Germinal center (tissue), 1 donor: ENCODE results near the gene LCN12.

Source experiments
- DNase-seq: peaks from one replicate; pipeline ENCODE4 v3.0.0; 2012; ENCODE audit warnings: mixed read lengths, low spot score

The LCN12 gene

DNA sequence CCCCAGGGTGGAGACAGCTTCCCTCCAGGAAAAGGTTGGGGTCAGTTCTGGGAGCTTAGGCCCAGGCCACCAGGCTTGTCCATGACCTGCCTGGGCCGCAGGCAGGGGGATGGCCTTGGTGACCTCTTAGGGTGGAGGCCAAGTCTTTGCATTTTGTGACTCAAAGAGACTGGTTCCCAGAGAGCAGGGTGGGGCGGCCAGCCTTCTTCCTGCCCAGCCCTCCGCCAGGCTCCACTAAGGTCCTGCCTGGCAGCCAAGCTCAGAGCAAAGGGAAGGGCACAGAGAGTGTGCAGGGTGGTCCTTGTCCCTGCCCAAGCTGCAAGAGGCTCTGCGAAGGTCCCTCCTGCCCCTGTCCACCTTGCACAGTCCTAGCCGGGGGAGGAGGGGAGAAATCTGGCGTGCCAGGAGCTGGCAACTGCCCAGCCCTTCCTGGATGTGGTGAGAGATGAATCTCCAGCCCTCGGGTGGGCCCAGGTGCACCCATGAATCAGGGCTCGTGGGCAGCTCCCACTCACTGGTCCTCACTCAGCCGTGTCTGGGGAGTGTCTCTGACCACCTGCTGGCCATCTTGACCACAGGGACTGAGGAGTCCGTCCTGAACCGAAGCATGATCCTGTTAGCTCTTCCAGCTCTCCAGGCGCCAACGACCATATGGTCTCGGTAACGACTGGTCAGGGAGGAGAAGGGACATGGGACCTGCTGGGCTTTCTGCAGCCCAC, 22.9 kb downstream of the LCN12 start:
- DNase-seq: no peak

DNA sequence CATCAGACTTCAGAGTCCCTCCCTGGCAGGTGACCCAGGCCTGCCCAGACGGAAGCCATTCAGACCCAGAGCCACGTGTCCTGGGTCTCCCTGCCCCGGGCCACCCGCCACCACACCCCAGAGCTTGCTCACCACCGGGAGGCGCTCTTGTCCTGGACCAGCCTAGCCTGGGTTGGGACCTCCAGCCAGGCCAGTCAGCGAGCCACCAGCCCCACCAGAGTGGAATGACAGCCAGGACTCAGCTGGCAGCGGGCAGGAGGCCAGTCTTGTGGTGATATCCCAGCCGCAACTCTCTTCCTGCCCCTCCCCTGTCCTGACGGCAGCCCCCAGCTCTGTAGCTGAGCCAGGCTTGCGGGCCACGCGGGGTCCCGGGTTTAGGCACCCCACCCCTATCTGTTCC, 23.6 kb downstream of the LCN12 start:
- no peak for DNase-seq

DNA sequence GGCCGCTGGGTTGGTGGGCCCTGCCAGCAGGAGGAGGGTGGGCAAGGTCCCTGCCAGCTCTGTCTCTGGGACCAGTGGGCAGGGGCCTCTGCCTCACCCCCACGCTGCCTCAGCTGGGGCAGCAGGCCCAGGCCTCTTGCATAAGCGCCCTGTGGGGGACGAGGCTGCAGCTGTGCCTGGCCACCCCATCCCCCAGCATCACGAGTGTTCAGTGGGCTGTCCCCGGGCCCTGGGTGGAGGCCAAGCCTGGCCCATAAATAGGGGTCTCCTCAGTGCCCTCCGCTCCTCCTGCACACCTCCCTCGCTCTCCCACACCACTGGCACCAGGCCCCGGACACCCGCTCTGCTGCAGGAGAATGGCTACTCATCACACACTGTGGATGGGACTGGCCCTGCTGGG, 25.1 kb downstream of the LCN12 start, which contains the start of gene PTGDS:
TSS of gene PTGDS (plus strand) at position 282 of the 400 bp plus-strand sequence. CDS start at position 357, 75 bp downstream.
- DNase-seq: no peak

DNA sequence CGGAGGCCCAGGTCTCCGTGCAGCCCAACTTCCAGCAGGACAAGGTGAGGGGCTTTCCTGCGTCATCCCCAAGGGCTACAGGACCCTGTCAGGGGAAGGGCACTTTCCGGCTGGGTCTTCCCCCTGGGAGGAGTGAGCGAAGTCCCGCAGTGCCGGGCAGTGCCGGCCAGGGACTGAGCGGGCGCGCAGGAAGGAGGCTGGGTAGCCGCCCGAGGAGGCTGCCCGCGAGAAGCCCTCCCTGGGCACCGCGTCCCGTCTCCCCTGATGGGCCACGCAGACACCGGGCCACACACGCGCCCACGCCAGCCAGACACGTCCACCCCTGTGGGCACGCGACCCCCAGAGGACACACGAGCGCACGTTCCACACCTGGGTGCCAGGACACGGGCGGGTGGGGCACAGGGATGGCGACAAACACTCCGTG, 25.6 kb downstream of the LCN12 start:
- no peak for DNase-seq

GRCh38 chr9:136978073-136978864, 26.2 kb downstream of the LCN12 start:
- DNase-seq: peak; percentile 83

DNA sequence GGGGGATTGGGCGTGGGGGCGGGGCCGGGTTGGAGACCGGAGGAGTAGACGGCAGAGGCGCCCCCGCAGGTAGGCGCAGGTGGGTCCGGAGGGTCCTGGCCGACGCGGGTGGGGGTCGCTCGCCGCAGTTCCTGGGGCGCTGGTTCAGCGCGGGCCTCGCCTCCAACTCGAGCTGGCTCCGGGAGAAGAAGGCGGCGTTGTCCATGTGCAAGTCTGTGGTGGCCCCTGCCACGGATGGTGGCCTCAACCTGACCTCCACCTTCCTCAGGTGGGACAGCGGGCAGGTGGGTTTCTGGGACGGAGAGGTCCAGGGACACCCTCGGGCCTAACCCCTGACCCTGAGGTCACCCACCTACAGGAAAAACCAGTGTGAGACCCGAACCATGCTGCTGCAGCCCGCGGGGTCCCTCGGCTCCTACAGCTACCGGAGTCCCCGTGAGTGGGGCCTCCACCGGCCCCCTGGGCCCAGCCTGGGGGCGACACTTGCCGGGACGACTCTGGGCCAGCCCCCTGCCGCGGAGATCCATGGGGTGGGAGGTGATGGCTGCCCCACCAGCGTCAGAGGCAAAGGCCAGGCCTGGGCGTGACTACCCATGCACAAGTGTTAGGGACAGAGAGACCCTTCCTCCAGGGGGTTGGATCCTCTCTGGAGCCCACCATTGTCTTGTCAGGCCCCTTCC, 26.9 kb downstream of the LCN12 start:
- no peak for DNase-seq

DNA sequence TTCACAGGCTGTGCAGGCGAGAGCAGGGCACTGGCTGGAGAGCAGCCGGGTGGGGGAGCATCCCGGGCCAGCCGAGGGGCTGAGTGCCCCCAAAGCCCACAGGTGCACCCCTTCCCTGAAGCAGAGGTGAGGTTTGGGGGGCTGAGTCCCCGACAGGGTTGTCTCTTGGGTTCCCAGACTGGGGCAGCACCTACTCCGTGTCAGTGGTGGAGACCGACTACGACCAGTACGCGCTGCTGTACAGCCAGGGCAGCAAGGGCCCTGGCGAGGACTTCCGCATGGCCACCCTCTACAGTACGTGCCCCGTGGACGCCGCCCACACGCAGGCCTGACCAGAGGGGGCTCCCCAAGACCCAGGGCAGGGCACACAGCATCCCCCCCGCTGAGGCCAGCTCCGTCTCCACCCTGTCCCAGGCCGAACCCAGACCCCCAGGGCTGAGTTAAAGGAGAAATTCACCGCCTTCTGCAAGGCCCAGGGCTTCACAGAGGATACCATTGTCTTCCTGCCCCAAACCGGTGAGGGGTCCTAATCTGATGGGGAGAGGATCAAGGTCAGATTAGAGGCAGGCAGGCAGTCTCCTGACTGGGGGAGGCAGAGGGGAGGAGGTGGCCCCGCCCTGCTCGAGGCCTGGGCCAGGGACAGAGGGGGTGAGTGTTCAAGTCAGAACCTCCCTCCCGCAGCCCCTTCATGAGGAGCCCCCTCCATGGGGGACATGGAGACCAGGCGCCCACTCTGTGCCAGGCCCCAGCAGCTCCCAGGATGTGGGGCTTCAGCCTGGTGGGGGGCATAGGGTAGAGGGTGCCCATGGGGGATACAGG, 27.9 kb downstream of the LCN12 start:
- DNase-seq: no peak

- no peak for DNase-seq
These were observed 28.8 kb downstream of the LCN12 start for GRCh38 chr9:136980669-136981478.

GRCh38 chr9:136981588-136982231, 29.6 kb downstream of the LCN12 start:
- DNase-seq: no peak

DNA sequence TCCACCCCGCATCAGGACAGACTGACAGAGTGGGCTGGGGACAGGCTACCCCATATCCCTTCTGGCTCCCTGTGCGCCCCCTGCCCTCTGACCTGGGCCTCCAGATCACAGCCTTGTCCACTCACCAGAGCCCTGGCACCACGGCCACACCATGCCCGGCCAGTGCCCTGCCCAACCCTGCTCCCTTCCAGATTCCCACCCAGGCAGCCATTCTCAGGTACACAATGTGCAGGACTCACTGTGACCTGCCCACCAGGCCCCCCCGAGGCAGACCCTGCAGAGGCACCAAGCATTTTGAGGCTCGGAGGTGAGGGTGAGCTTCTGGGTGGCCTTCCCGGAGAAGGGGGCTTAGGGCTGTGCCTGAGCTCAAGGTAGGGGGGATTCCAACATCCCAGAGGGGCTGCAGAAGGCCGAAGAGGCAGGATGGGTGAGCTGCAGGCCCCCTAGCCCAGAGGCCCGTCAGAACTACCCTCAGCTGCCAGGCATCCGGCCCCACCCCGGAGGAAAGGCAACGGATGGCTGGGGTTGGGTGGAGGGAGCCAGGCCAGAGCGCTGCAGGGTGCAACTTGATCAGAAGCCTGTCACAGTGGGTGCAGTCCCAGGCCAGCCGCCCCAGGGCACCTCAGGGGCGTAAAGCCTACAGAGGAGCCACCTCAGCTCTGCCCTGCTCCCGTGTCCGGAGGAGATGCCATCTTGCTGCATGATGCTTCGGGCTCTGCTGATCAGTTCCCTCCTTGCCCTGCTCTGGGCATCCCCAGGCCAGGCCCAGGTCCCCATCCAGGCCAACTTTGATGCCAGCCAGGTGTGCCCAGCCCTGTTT, 30.4 kb downstream of the LCN12 start, which contains the start of gene LCNL1:
TSS of gene LCNL1 (plus strand) at position 762 of the 820 bp plus-strand sequence. CDS start 594 bp downstream, outside the sequence.
- DNase-seq: no peak

DNA sequence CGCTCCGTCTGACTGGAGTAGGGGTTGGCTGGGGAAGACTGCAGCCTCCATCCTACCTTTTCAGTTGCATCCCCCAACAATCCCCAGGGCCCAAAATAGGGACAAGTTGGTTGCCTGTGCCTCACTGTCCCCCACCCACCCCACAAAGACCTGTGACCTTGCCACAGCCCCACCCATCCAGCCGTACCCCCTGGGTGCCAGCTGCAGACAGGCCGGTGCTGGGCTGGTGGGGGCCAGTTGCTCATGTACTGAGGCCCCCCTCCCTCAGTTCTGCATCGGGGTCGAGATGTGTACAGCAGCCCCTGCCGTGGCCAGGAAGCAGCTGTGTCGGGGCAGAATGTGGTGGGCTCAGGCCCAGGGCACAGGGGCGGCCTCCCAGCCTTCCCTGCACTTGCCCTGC, 31.1 kb downstream of the LCN12 start:
- DNase-seq: no peak

DNA sequence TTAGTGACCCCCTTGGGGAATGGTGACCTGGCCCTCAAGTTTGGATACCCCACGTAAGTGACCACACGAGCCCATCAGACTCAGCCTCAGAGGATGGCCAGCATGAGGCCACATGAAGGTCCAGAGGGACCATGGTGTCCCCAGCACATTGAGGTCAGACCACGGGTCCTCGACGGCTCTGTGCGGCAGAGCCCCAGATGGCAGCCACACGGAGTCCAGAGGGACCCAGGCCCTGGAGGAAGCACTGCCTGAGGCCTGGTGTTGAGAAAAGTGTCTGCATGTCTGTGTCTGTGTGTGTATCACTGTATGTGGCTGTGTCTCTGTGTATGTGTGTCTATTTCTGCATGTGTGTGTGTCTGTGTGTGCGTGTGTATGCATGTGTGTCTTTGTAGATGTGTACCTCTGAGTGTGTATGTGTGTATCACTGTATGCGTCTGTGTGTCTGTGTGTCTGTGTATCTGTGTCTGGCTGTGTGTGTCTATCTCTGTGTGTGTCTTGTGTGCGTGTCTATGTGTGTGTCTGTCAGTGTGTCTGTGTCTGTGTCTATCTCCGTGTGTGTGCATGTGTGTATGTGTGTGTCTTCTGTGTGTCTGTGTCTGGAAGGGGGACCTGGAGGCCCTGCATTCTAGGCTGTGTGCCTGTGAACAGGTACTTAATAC, 31.7 kb downstream of the LCN12 start:
- no peak for DNase-seq

DNA sequence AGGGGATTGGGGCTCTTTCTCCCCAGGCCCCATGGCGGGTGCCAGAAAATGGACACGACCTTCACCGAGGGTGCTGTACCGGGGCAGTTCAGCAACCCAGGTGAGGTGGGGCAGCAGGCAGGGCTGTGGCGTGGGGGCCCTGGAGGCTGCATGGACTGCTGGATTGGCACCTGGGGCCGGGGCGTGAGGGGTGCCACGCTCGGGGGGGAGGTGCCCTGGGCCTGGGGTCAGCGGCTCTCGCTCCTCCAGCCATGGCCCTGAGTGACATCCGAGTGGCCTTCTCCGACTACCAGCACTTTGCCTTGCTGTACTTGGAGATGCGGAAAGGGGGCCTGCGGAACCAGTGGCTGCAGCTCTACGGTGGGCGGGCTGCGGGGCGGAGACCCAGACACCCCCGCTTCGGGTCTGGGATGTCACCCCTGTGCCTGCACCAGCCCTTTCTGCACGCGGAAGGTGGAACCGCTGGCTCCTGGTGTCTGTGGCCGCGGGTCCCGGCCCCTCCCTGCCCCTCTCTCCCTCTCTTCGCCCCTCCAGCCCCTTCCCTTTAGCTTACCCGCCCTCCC, 32.5 kb downstream of the LCN12 start:
- no peak for DNase-seq

DNA sequence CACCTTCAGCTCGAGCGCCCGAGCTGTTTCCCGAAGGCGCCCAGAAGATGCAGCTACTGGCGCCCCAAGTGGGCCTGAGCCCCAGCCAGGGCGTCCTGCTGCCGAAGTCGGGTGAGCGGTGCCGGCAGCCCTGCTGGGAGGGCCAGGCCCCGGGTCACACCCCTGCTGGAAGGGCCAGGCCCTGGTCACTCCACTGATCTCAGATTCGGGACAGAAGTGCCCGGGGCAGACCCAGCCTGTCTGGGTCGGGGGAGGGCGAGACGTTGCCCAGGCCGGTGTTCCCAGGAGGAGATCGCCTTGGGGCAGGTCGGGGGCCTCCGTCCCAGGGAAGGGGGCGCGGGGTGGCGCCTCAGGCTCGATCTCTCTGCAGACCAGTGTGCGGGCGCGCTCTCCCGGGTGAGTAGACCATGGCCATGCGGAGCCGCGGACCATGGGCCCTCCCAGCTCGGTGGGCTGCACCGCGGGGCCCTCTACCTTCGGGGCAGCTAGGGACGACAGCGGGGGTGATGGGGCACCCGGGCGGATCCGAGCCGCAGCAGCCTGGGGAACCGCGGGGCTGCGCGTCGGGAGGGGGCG, 33.0 kb downstream of the LCN12 start:
- no peak for DNase-seq

DNA sequence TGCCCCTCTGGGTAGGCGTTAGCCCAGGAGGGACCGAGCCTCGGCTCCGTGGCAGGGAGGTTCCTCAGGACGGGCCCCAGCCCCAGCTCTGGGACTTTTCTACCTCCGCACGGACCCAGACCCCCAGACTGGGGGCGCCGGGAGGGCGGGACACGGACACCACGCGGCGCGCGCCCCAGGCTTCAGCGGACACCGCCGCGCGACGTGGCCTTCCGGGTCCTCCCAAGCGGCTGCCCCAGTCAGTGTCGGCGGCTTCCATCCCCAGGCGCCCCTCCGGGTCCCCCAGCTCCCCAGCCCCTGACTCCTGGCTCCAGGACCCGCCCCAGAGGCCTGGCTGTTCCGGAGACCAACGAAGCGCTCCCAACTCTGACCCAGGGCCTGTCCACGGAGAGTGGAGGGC, 33.8 kb downstream of the LCN12 start:
- no peak for DNase-seq

GRCh38 chr9:136988872-136989271, 36.8 kb downstream of the LCN12 start:
- DNase-seq: no peak

GRCh38 chr9:136990242-136990911, 38.3 kb downstream of the LCN12 start:
- DNase-seq: no peak
